Sigmoid colon (tissue), 7 donors: ENCODE measurements around the gene AKR1E2. TPM values are rescaled to one million over a fixed set of nuclear protein-coding genes. Genes with fewer than 3 reads are reported as not detected.
"Not testable (repeated sequence)": the region's sequence is repeated elsewhere in the genome, so short reads cannot be mapped to it uniquely, and the experiment has no call there.

Experiments
- DNase-seq: peaks from one replicate; pipeline ENCODE4 v3.0.0-alpha.2; 2019
- H3K27ac ChIP-seq, 4 donors: fragments of 200-600 bp; sonication (generic); one replicate each; pipeline ENCODE4 v1.5.1; 2016 to 2019; ENCODE audit warnings: mild to moderate bottlenecking in 1 of 4
- H3K27me3 ChIP-seq, 3 donors: fragments of 200-600 bp; sonication (generic); one replicate each; pipeline ENCODE4 v1.5.1; 2019; ENCODE audit warnings: mild to moderate bottlenecking in 1 of 3
- H3K36me3 ChIP-seq, 4 donors: fragments of 200-600 bp; sonication (generic); one replicate each; pipeline ENCODE4 v1.5.1; 2016 to 2019
- H3K4me1 ChIP-seq, 4 donors: fragments of 200-600 bp; sonication (generic); one replicate each; pipeline ENCODE4 v1.5.1; 2017 to 2019
- H3K4me3 ChIP-seq, 4 donors: fragments of 200-600 bp; sonication (generic); one replicate each; pipeline ENCODE4 v1.5.1; 2017 to 2019; ENCODE audit warnings: mild to moderate bottlenecking in 2 of 4, moderate library complexity in 1 of 4
- H3K9me3 ChIP-seq, 4 donors: fragments of 200-600 bp in 3 of 4; sonication (generic) in 3 of 4; one replicate each; pipeline versions ENCODE4 v1.5.1 to v1.6.1; 2013 to 2019
- EP300 ChIP-seq, 4 donors: sonication (generic); formaldehyde crosslinking; IDR thresholded peaks; one replicate each; pipeline ENCODE4 v1.6.1; 2017; ENCODE audit warnings: antibody characterized with exemption in 4 of 4
- POLR2A ChIP-seq, 2 donors: fragments of 450-650 bp; IDR thresholded peaks; one replicate each; pipeline ENCODE4 v1.6.1; 2016; ENCODE audit warnings: antibody characterized with exemption in 2 of 2, mild to moderate bottlenecking in 2 of 2, moderate library complexity in 2 of 2
- POLR2AphosphoS5 ChIP-seq, 4 donors: sonication (generic); formaldehyde crosslinking; IDR thresholded peaks; one replicate each; pipeline ENCODE4 v1.6.1; 2017; ENCODE audit warnings: antibody characterized with exemption in 4 of 4
- WGBS, 2 donors: extraction: QIAGEN DNeasy Blood & Tissue Kit; methylation state at CpG; one replicate each; pipeline ENCODE4 v1.1.7; 2013; 5-methylcytosine and 5-hydroxymethylcytosine counted together
- intact Hi-C: fragments of 100-400 bp; cut with DNase I; formaldehyde crosslinking; loops from one replicate; pipeline ENCODE4 v1.15.1; 2023
- polyA plus RNA-seq, 3 donors: library from polyadenylated mRNA; stranded (reverse); fragments of 200-250 nt; gene quantifications; one replicate each; pipeline ENCODE4 v1.2.3, GENCODE V29; 2013
- total RNA-seq, 4 donors: library from RNA; depleted of rRNA; stranded (reverse); fragments of >200 nt; gene quantifications; one replicate each; pipeline ENCODE4 v1.1.0, GENCODE V29; 2016
- TF ChIP-seq, protein P1 (sequence below), 4 experiments: fragments of 450-650 bp in 3 of 4; fragments of 200-600 bp in 1 of 4; IDR thresholded peaks; one replicate each; pipeline ENCODE4 v1.5.1; 2016 to 2019; ENCODE audit warnings: antibody characterized with exemption in 4 of 4, mild to moderate bottlenecking in 3 of 4, moderate library complexity in 2 of 4
- donor health status: healthy with polysubstance abuse.
- donor health status: Bipolar disorder and iron deficiency.
- donor health status: healthy.

Gene AKR1E2
- total and polyA plus RNA-seq, 7 donors: 0.69 to 32.5 (median 13.8) TPM; not detected in 1

DNA sequence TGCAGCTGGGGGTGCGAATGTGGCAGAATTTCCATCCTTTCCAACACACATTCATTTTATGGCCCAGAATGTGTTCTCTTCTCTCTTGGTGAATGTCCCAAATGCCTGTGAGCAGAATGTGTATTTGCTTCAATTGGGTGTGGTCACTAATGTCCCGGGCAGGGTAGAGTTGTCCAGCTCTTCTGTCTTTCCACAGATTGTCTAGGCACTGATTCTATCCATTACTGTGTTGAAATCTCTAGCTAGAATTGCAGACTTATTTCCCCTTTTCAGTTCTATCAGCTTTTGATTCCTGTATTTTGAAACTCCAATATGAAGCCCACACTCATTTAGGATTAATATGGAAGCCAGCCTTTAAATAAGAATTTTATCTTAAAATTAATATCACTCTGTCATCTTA lies 14.0 kb upstream of the AKR1E2 start:
- WGBS, 2 donors: 49 to 68% methylated on average over 2 of the region's 2 CpGs
- Histone ChIP-seq H3K4me3 (no peak overlapping the region), H3K27ac (no peak overlapping the region), H3K4me1 (peaks cover 0 to 6% (median 2%) of the 10 kb centered on the region in 4 donors), H3K27me3 (no peaks in the 10 kb centered on the region), H3K36me3 (no peaks in the 10 kb centered on the region), H3K9me3 (no peaks in the 10 kb centered on the region)
- TF ChIP-seq EP300 (IDR thresholded peaks at IDR 0.05) (no peak), POLR2AphosphoS5 (IDR thresholded peaks at IDR 0.05) (no peak), POLR2A (IDR thresholded peaks at IDR 0.05) (no peak)
- TF ChIP-seq, protein P1, sequence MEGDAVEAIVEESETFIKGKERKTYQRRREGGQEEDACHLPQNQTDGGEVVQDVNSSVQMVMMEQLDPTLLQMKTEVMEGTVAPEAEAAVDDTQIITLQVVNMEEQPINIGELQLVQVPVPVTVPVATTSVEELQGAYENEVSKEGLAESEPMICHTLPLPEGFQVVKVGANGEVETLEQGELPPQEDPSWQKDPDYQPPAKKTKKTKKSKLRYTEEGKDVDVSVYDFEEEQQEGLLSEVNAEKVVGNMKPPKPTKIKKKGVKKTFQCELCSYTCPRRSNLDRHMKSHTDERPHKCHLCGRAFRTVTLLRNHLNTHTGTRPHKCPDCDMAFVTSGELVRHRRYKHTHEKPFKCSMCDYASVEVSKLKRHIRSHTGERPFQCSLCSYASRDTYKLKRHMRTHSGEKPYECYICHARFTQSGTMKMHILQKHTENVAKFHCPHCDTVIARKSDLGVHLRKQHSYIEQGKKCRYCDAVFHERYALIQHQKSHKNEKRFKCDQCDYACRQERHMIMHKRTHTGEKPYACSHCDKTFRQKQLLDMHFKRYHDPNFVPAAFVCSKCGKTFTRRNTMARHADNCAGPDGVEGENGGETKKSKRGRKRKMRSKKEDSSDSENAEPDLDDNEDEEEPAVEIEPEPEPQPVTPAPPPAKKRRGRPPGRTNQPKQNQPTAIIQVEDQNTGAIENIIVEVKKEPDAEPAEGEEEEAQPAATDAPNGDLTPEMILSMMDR (IDR thresholded peaks at IDR 0.05): no peak
- intact Hi-C loops: no loop called here
- no peak for DNase-seq

GRCh38 chr10:4813023-4813422 lies 13.0 kb upstream of the AKR1E2 start:
- intact Hi-C loops: no loop called here
- TF ChIP-seq, protein P1 (IDR thresholded peaks at IDR 0.05): no peak
- TF ChIP-seq POLR2A (IDR thresholded peaks at IDR 0.05) (no peak), EP300 (IDR thresholded peaks at IDR 0.05) (no peak), POLR2AphosphoS5 (IDR thresholded peaks at IDR 0.05) (peak in 1 of 4 donors; percentile 31)
- Histone ChIP-seq H3K9me3 (no peaks in the 10 kb centered on the region), H3K27ac (no peak overlapping the region), H3K4me1 (peaks cover 0 to 6% (median 2%) of the 10 kb centered on the region in 4 donors), H3K36me3 (no peaks in the 10 kb centered on the region), H3K4me3 (no peak overlapping the region), H3K27me3 (no peaks in the 10 kb centered on the region)
- no peak for DNase-seq
- 77 to 83% methylated on average over 6 of the region's 6 CpGs for WGBS, 2 donors

DNA sequence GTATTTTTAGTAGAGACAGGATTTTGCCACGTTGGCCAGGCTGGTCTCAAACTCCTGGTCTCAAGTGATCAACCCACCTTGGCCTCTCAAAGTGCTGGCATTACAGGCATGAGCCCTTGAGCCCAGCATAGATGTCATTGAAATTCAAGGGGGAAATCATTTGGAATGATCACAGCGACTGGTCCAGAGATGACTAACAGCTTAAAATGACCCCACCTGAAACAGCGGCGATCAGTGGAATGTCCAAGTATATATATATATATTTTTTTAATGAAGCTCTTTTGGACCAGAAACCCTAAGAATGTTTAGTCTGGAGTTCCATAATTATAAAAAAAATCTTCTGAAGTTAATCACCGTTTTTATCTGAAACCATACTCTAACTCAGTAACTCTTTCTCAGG lies 12.5 kb upstream of the AKR1E2 start:
- Histone ChIP-seq H3K27me3 (no peaks in the 10 kb centered on the region), H3K9me3 (no peaks in the 10 kb centered on the region), H3K36me3 (no peaks in the 10 kb centered on the region), H3K4me3 (no peak overlapping the region), H3K4me1 (peaks cover 0 to 6% (median 2%) of the 10 kb centered on the region in 4 donors), H3K27ac (no peak overlapping the region)
- DNase-seq: no peak
- WGBS, 2 donors: 69 to 86% methylated on average over 5 of the region's 5 CpGs
- no peak for TF ChIP-seq POLR2AphosphoS5 (IDR thresholded peaks at IDR 0.05)
- no peak for TF ChIP-seq EP300 (IDR thresholded peaks at IDR 0.05)
- TF ChIP-seq, protein P1 (IDR thresholded peaks at IDR 0.05): no peak
- no peak for TF ChIP-seq POLR2A (IDR thresholded peaks at IDR 0.05)
- intact Hi-C loops: no loop called here

GRCh38 chr10:4815646-4816180 lies 10.3 kb upstream of the AKR1E2 start:
- H3K9me3 ChIP-seq, H3K36me3 ChIP-seq, DNase-seq, H3K27me3 ChIP-seq, H3K4me3 ChIP-seq, intact Hi-C loops, H3K4me1 ChIP-seq, H3K27ac ChIP-seq: not testable (repeated sequence)
- TF ChIP-seq, protein P1 (IDR thresholded peaks at IDR 0.05): peak in 1 of 4 experiments; percentile 64
- WGBS, 2 donors: 4 to 30% methylated on average over 2 of the region's 11 CpGs

GRCh38 chr10:4816966-4817365 lies 9.0 kb upstream of the AKR1E2 start:
- Histone ChIP-seq H3K27me3 (no peaks in the 10 kb centered on the region), H3K27ac (no peak overlapping the region), H3K4me3 (no peak overlapping the region), H3K9me3 (no peaks in the 10 kb centered on the region), H3K4me1 (peaks cover 0 to 6% (median 2%) of the 10 kb centered on the region in 4 donors), H3K36me3 (no peaks in the 10 kb centered on the region)
- 73 to 87% methylated on average over 4 of the region's 4 CpGs for WGBS, 2 donors
- no peak for DNase-seq
- intact Hi-C loops: no loop called here
- TF ChIP-seq, protein P1 (IDR thresholded peaks at IDR 0.05): no peak
- TF ChIP-seq POLR2AphosphoS5 (IDR thresholded peaks at IDR 0.05): no peak
- TF ChIP-seq EP300 (IDR thresholded peaks at IDR 0.05): no peak
- TF ChIP-seq POLR2A (IDR thresholded peaks at IDR 0.05): no peak
